HepG2 (cell line): ENCODE data around the gene POP5. TPM values are rescaled to one million over a fixed set of nuclear protein-coding genes. Genes with fewer than 3 reads are reported as not detected.
A peak's percentile ranks its signal among the peaks of the same experiment; 100 is the strongest.

Source experiments
- GABPB1 ChIP-seq: IDR thresholded peaks from 2 replicates; pipeline ENCODE4 v1.6.1; 2016; ENCODE audit warnings: mild to moderate bottlenecking, missing genetic modification reagents, moderate library complexity, missing compliant biosample characterization
- KDM2A ChIP-seq: sonication (generic); formaldehyde crosslinking; IDR thresholded peaks from 2 replicates; pipeline ENCODE4 v1.4.0; 2020; ENCODE audit warnings: low read depth, missing genetic modification reagents, borderline replicate concordance
- MYPOP ChIP-seq: sonication (generic); formaldehyde crosslinking; IDR thresholded peaks from 2 replicates; pipeline ENCODE4 v1.8.1; 2023; ENCODE audit warnings: mild to moderate bottlenecking, moderate library complexity, missing genetic modification reagents
- RBAK ChIP-seq: sonication (generic); formaldehyde crosslinking; IDR thresholded peaks from 2 replicates; pipeline ENCODE4 v1.5.1; 2020; ENCODE audit warnings: mild to moderate bottlenecking, missing genetic modification reagents
- STAG1 ChIP-seq: sonication (generic); formaldehyde crosslinking; IDR thresholded peaks from 2 replicates; pipeline ENCODE4 v1.4.0; 2020; ENCODE audit warnings: missing genetic modification reagents
- UBTF ChIP-seq: sonication (generic); formaldehyde crosslinking; IDR thresholded peaks from 2 replicates; pipeline ENCODE4 v1.4.0; 2020; ENCODE audit warnings: mild to moderate bottlenecking, missing genetic modification reagents
- ZC3H4 ChIP-seq: sonication (generic); formaldehyde crosslinking; IDR thresholded peaks from 2 replicates; pipeline ENCODE4 v1.4.0; 2020; ENCODE audit warnings: missing genetic modification reagents, borderline replicate concordance
- ZFY ChIP-seq: sonication (generic); formaldehyde crosslinking; IDR thresholded peaks from 2 replicates; pipeline ENCODE4 v1.4.0; 2020; ENCODE audit warnings: missing genetic modification reagents
- ZNF142 ChIP-seq: sonication (generic); formaldehyde crosslinking; IDR thresholded peaks from 2 replicates; pipeline ENCODE4 v1.4.0; 2020; ENCODE audit warnings: missing genetic modification reagents
- ZNF274 ChIP-seq: sonication (generic); formaldehyde crosslinking; IDR thresholded peaks from 2 replicates; pipeline ENCODE4 v1.5.1; 2020; ENCODE audit warnings: mild to moderate bottlenecking, missing genetic modification reagents
- ZNF362 ChIP-seq: sonication (generic); formaldehyde crosslinking; IDR thresholded peaks from 2 replicates; pipeline ENCODE4 v1.4.0; 2020; ENCODE audit warnings: missing genetic modification reagents, mild to moderate bottlenecking, borderline replicate concordance
- ZNF687 ChIP-seq: sonication (generic); formaldehyde crosslinking; IDR thresholded peaks from 2 replicates; pipeline ENCODE4 v1.5.1; 2020; ENCODE audit warnings: mild to moderate bottlenecking, missing genetic modification reagents, moderate library complexity
- ZNF720 ChIP-seq: sonication (generic); formaldehyde crosslinking; IDR thresholded peaks from 2 replicates; pipeline ENCODE4 v1.4.0; 2020; ENCODE audit warnings: missing genetic modification reagents
- polyA plus RNA-seq, 8 experiments: library from polyadenylated mRNA; depleted of rRNA in 3 of 8; stranded (reverse) in 7 of 8; unstranded in 1 of 8; fragments of >200 nt; fragmentation: Illumina TruSeq in 4 of 8; extraction: Trizol in 4 of 8; gene quantifications; 2 replicates each; pipeline versions ENCODE4 v1.2.1 to v1.2.3, GENCODE V29; 2011 to 2016; ENCODE audit warnings: low read depth in 4 of 8, missing spikeins in 1 of 8, mixed read lengths in 1 of 8; ENCODE audit not compliant: insufficient read depth in 1 of 8
- total RNA-seq, 5 experiments: library from RNA; depleted of rRNA; stranded (reverse); fragments of >200 nt; fragmentation: Illumina TruSeq; extraction: Trizol; gene quantifications; 2 replicates each; pipeline ENCODE4 v1.2.3, GENCODE V29; 2016; ENCODE audit warnings: low read depth in 1 of 5

The POP5 gene
- total and polyA plus RNA-seq, 2 of the 13 experiments (the other 11 are each of a cell fraction or from before 2014, with no cell fraction given) = 45.6 to 61.3 TPM

- 0 out of 2 replicates have a peak, but pooled peaks have one; percentile 46 for TF ChIP-seq ZNF274
- peak; percentile 33; the same call in 1 of the 2 replicates for TF ChIP-seq ZNF362
- TF ChIP-seq GABPB1 (CRISPR knock-in tag) = peak; percentile 32; the same call in 1 of the 2 replicates
- peak; percentile 84 for TF ChIP-seq ZNF142
- TF ChIP-seq UBTF = peak; percentile 68
- no peak for TF ChIP-seq ZNF720 (CRISPR knock-in tag)
- peak; percentile 38 for TF ChIP-seq STAG1 (CRISPR knock-in tag)
- no peak for TF ChIP-seq ZC3H4
- no peak for TF ChIP-seq RBAK (CRISPR knock-in tag)
- 0 out of 2 replicates have a peak, but pooled peaks have one; percentile 14 for TF ChIP-seq KDM2A
- TF ChIP-seq ZNF687 = peak; percentile 63
- TF ChIP-seq ZFY = peak; percentile 42
- peak; percentile 71; the same call in 1 of the 2 replicates for TF ChIP-seq MYPOP (CRISPR knock-in tag)
Measured at GRCh38 chr12:120584343-120585149, 3.3 kb upstream of the POP5 start (continued).
